Esophagus muscularis mucosa (tissue), 3 donors: ENCODE results near the gene GPC1.

Experiments
- POLR2AphosphoS5 ChIP-seq, 2 donors: sonication (generic); formaldehyde crosslinking; IDR thresholded peaks; one replicate each; pipeline ENCODE4 v1.6.1; 2017; ENCODE audit warnings: antibody characterized with exemption in 2 of 2
- TF ChIP-seq, protein P1 (sequence below), 3 experiments: fragments of 200-600 bp in 2 of 3; fragments of 450-650 bp in 1 of 3; sonication (generic) in 2 of 3; IDR thresholded peaks; one replicate each; pipeline ENCODE4 v1.5.1; 2017 to 2019; ENCODE audit warnings: antibody characterized with exemption in 3 of 3, mild to moderate bottlenecking in 2 of 3, moderate library complexity in 1 of 3

DNA sequence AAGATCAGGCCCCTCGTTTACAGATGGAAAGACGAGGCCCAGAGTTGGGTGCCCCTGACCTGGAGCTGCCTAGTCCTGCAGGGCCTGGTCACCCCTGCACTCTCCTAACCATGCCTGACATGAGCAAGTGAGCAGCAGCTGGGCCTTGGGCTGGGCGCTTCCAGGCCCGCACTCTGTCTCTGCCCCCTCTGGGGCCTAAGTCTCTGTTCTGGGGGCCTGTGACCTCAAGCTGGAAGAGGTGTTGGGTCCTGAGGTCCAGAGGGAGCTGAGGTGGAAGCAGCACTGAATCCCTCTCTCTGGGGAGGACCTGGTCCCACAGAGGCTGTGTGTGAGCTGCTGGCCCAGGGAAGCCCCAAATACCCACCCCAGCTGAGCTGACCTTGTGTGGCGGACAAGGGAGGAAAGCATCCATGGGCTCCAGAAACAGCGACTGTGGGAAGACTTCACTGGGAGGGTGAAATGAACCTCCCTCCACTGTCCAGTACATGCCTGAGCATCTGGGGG lies 46.1 kb upstream of the GPC1 start:
- TF ChIP-seq, protein P1, sequence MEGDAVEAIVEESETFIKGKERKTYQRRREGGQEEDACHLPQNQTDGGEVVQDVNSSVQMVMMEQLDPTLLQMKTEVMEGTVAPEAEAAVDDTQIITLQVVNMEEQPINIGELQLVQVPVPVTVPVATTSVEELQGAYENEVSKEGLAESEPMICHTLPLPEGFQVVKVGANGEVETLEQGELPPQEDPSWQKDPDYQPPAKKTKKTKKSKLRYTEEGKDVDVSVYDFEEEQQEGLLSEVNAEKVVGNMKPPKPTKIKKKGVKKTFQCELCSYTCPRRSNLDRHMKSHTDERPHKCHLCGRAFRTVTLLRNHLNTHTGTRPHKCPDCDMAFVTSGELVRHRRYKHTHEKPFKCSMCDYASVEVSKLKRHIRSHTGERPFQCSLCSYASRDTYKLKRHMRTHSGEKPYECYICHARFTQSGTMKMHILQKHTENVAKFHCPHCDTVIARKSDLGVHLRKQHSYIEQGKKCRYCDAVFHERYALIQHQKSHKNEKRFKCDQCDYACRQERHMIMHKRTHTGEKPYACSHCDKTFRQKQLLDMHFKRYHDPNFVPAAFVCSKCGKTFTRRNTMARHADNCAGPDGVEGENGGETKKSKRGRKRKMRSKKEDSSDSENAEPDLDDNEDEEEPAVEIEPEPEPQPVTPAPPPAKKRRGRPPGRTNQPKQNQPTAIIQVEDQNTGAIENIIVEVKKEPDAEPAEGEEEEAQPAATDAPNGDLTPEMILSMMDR (IDR thresholded peaks at IDR 0.05), result no peak
- no peak for TF ChIP-seq POLR2AphosphoS5 (IDR thresholded peaks at IDR 0.05)
